ENCODE results near the gene WAPL. TPM values are rescaled to one million over a fixed set of nuclear protein-coding genes. Genes with fewer than 3 reads are reported as not detected.
A peak's percentile ranks its signal among the peaks of the same experiment; 100 is the strongest.

Gene WAPL
- total and polyA plus RNA-seq, 2 of the 13 experiments (the other 11 are each of a cell fraction or from before 2014, with no cell fraction given): 13.2 to 43.5 TPM

GRCh38 chr10:86440874-86441843, 80.4 kb downstream of the WAPL start (continued):
- TF ChIP-seq ZNF687 (CRISPR knock-in tag; IDR thresholded peaks at IDR 0.05) (no peak), SIX1 (CRISPR knock-in tag; IDR thresholded peaks at IDR 0.05; ENCODE audit: borderline replicate concordance) (peak; percentile 87; the same call in 1 of the 2 replicates), NCOA2 (CRISPR knock-in tag; IDR thresholded peaks at IDR 0.05) (peak; percentile 88), ZSCAN9 (CRISPR knock-in tag; IDR thresholded peaks at IDR 0.05; ENCODE audit: borderline replicate concordance) (peak; percentile 77; the same call in 1 of the 2 replicates), ARID2 (CRISPR knock-in tag; IDR thresholded peaks at IDR 0.05; ENCODE audit: borderline replicate concordance) (no peak), GABPA (IDR thresholded peaks at IDR 0.05; ENCODE audit: low read depth, low read length) (no peak), GABPA (CRISPR knock-in tag; IDR thresholded peaks at IDR 0.05; ENCODE audit: low read depth) (peak; percentile 62), ZNF414 (CRISPR knock-in tag; IDR thresholded peaks at IDR 0.05) (peak; percentile 71; the same call in 1 of the 2 replicates), HNF4G (IDR thresholded peaks at IDR 0.05; ENCODE audit: borderline replicate concordance, low read depth, low read length) (peak; percentile 88), HNF4G (CRISPR knock-in tag; IDR thresholded peaks at IDR 0.05; ENCODE audit: borderline replicate concordance, low read depth) (peak; percentile 82), THRA (CRISPR knock-in tag; IDR thresholded peaks at IDR 0.05; ENCODE audit: borderline replicate concordance) (0 out of 2 replicates have a peak, but pooled peaks have one; percentile 45), ARID4A (CRISPR knock-in tag; IDR thresholded peaks at IDR 0.05; ENCODE audit: borderline replicate concordance) (peak; percentile 62; the same call in 1 of the 2 replicates), FOXM1 (CRISPR knock-in tag; IDR thresholded peaks at IDR 0.05) (no peak), BCL6 (CRISPR knock-in tag; IDR thresholded peaks at IDR 0.05) (peak; percentile 95), GATAD1 (CRISPR knock-in tag; IDR thresholded peaks at IDR 0.05) (no peak), ZNF557 (CRISPR knock-in tag; IDR thresholded peaks at IDR 0.05) (no peak)
